GM08714 (cell line): ENCODE measurements around the gene MORC3.

Experiments
- H3K4me3 ChIP-seq: fragments of 200-500 bp; sonication (Bioruptor generic); 2 replicates; pipeline ENCODE4 v1.5.1; 2014; ENCODE audit warnings: mild to moderate bottlenecking, low read length, inconsistent platforms
- ZNF274 ChIP-seq: IDR thresholded peaks from 2 replicates; pipeline ENCODE4 v1.6.1; 2012; ENCODE audit warnings: mild to moderate bottlenecking, low read depth, low read length

Gene MORC3

DNA sequence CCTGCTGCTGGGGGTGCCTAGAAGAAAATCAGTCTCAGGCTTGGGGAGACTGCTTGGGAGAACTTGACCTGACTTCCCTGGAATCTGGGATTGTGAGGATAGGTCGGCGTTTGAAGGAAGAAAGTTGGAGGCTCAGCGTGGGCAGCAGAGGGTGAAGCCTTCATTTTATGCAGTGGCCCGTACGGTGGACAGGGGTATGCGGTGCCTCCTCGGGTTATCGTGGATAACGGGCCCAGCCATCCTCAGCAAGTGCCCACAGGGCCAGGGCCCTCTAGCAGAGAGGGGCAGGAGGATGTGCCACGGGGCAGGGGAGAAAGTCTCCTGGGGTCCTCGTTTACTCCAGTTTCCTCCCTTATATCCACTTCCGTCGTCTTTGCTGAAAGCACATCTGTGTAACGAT lies 99.2 kb downstream of the MORC3 start:
- no peak overlapping the region for H3K4me3 ChIP-seq
- TF ChIP-seq ZNF274: no peak

GRCh38 chr21:36419996-36420395 lies 100.0 kb downstream of the MORC3 start:
- TF ChIP-seq ZNF274: no peak
- H3K4me3 ChIP-seq: no peak overlapping the region

DNA sequence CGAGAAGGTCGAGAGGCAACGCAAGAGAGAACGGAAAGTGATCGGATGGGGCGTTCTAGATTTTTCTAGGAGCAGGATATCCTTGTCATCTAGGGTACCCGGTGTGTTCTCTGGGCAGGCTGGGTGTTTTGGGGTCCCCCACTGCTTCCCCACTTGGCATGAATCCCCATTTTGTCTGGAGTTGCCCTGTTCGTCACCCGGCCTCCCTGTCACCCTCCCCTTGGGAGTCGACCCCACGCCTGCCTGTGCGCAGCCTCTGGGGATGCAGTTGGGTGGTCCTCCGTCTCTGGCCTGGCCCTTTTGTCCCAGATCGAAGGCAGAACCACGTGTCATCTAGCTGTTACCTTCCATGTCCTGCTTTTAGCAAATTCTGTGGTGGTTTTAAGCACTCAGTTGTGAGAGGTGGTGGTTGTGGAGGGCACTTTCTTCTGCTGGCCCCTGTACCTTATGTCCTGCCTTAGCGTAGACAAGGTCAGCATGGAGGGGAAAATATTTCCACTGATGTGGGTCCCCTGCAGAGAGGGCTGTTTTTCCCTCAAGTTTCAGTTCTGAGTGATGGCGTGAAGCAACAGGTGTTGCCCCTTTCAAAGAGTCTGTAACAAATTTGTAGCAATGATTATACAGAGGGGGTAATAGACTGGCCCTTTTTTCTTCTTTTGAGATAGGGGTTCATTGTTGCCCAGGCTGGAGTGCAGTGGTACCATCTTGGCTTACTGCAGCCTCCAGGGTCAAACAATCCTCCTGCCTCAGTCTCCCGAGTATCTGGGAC lies 100.8 kb downstream of the MORC3 start:
- TF ChIP-seq ZNF274: no peak

DNA sequence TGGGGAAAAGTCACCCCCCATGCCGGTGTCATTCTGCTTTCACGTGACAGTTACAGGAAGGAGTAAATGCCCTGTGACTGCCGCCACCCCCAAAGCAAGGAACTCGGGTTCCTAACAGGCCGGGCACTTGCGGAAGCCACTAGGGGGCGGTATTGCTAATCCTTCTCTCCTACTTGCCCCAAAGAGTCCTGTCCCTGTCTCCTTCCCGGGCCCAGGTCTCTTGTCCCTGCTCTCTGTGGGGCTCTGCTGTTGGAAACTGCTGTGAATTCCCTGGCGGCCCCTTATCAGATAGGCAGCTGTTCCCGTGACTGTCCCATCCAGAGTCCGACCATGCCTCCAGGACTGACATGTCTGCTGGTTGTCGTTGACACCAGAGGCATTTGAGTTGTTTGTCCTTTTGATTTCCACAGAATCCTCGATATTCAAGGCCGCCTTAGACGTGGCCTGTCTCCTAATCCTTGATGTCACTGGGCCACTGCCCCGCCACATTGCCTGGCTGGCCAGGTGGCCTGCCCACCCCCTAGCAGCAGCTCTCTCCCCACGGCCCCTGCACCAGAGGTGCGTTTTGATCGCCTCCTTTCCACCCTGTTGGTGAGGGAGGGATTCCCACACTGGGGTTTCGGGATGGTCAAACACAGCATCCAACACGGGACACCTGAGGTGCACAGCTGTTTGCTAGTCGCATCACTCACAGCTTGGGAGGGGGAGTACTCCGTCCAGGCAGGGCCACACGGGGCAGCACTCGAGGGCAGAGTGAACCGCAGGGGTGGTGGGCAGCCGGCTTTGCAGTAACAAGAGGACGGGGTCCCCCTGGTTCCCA lies 102.5 kb downstream of the MORC3 start:
- no peak overlapping the region for H3K4me3 ChIP-seq

More for the DNA sequence above, 100.8 kb downstream of the MORC3 start:
- no peak overlapping the region for H3K4me3 ChIP-seq

DNA sequence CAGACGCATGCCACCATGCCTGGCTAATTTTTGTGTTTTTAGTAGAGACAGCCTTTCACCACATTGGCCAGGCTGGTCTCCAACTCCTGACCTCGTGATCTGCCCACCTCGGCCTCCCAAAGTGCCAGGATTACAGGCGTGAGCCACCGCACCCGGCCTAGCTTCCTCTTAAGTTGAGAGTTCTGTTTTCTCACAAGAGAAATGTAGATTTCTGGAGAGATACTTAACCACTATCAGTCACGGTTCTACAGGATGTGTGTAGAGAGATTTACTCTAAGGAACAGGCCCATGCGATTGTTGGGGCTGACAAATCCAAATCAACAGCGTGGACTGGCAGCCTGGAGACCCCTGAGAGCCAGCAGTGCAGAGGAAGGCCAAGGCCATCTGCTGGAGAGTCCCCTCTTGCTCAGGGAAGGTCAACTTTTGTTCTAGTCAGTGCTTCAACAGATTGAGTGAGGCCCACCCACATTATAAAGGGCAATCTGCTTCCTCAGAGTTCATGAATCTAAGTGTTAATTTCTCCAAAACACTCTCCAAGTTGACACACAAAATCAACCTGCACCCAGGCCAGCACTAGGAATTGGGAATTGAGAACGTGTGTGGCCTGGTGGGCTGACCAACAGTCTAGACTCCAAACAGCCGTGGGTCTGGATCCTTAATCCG lies 103.9 kb downstream of the MORC3 start:
- TF ChIP-seq ZNF274: no peak
- H3K4me3 ChIP-seq: no peak overlapping the region

More for the DNA sequence above, 102.5 kb downstream of the MORC3 start:
- no peak for TF ChIP-seq ZNF274

DNA sequence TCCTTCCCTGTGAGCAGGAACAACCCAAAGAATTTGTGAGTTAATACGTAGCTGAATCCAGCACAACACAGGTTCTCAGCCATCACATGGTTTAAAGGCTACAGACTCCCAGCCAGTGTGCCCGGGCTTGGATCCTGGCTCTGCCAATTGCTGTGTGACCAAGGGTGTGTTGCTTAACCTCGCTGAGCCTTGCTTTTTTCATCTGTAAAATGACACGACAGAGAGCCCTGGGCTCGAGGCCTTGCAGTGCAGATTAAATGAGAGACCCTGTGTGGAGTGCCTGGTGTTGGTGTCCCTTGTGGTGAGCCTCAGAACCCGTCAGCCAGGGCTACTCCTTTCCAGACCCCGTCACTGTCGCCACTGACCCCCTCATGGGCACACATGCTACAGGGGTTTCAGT lies 104.6 kb downstream of the MORC3 start:
- H3K4me3 ChIP-seq: no peak overlapping the region
- TF ChIP-seq ZNF274: no peak

- TF ChIP-seq ZNF274: no peak
- no peak overlapping the region for H3K4me3 ChIP-seq
These were observed 105.3 kb downstream of the MORC3 start for GRCh38 chr21:36425286-36425685.
